Upper lobe of left lung (tissue), 6 donors: ENCODE measurements around the gene KCNQ2. TPM values are rescaled to one million over a fixed set of nuclear protein-coding genes. Genes with fewer than 3 reads are reported as not detected.
A peak's percentile ranks its signal among the peaks of the same experiment; 100 is the strongest.

Experiments
- ATAC-seq, 2 donors: fragments of 200-7000 bp; cut with Tn5 transposase; one replicate each; pipeline ENCODE4 v1.9.1; 2022; ENCODE audit warnings: mild to moderate bottlenecking in 2 of 2, moderate library complexity in 2 of 2; ENCODE audit not compliant: low FRiP score in 2 of 2
- DNase-seq, 2 donors: peaks; one replicate each; pipeline ENCODE4 v3.0.0-alpha.2; 2019 to 2020
- H3K27ac ChIP-seq, 4 donors: fragments of 200-600 bp; sonication (generic); one replicate each; pipeline ENCODE4 v1.5.1; 2016 to 2019
- H3K27me3 ChIP-seq, 4 donors: fragments of 200-600 bp; sonication (generic); one replicate each; pipeline ENCODE4 v1.5.1; 2017 to 2019
- H3K36me3 ChIP-seq, 4 donors: fragments of 200-600 bp; sonication (generic); one replicate each; pipeline ENCODE4 v1.5.1; 2016 to 2019
- H3K4me1 ChIP-seq, 4 donors: fragments of 200-600 bp; sonication (generic); one replicate each; pipeline ENCODE4 v1.5.1; 2018 to 2019
- H3K4me3 ChIP-seq, 4 donors: fragments of 200-600 bp; sonication (generic); one replicate each; pipeline ENCODE4 v1.5.1; 2017 to 2019; ENCODE audit warnings: mild to moderate bottlenecking in 2 of 4, moderate library complexity in 1 of 4
- H3K9me3 ChIP-seq, 4 donors: fragments of 200-600 bp; sonication (generic); one replicate each; pipeline ENCODE4 v1.5.1; 2018 to 2019
- CTCF ChIP-seq, 6 experiments: fragments of 450-650 bp in 4 of 6; fragments of 200-600 bp in 2 of 6; sonication (generic) in 2 of 6; IDR thresholded peaks; one replicate each; pipeline ENCODE4 v1.5.1; 2016 to 2019; ENCODE audit warnings: antibody characterized with exemption in 6 of 6
- EP300 ChIP-seq, 4 donors: sonication (generic); formaldehyde crosslinking; IDR thresholded peaks; one replicate each; pipeline ENCODE4 v1.5.1; 2017; ENCODE audit warnings: antibody characterized with exemption in 4 of 4, control low read depth in 2 of 4
- POLR2A ChIP-seq, 4 donors: fragments of 450-650 bp; IDR thresholded peaks; one replicate each; pipeline ENCODE4 v1.5.1; 2016 to 2017; ENCODE audit warnings: antibody characterized with exemption in 4 of 4, mild to moderate bottlenecking in 2 of 4
- POLR2AphosphoS5 ChIP-seq, 2 donors: sonication (generic); formaldehyde crosslinking; IDR thresholded peaks; one replicate each; pipeline ENCODE4 v1.5.1; 2017; ENCODE audit warnings: antibody characterized with exemption in 2 of 2
- WGBS, 2 donors: methylation state at CpG; one replicate each; pipeline ENCODE4 v1.1.5; 2017 to 2018; 5-methylcytosine and 5-hydroxymethylcytosine counted together
- total RNA-seq, 6 donors: library from RNA; depleted of rRNA in 4 of 6; stranded (reverse); fragments of >200 nt in 4 of 6; gene quantifications; one replicate each; pipeline versions ENCODE4 v1.1.0 to v1.2.1, GENCODE V29; 2016 to 2021
- donor health status: DM: no; HTN: no; CAD: no; lungs with moderate emphysema.
- donor health status: DM: no; HTN: yes; CAD: no; lungs with severe emphysema.

KCNQ2 gene
- total RNA-seq, 6 donors from 2014 or later: 0.66 TPM; not detected in 5

GRCh38 chr20:63394920-63395455 is 77.5 kb downstream of the KCNQ2 start:
- 74 to 78% methylated on average over 15 to 22 of the region's 22 CpGs for WGBS, 2 donors
- DNase-seq: peak in 1 of 2 donors; percentile 60
- ATAC-seq: no peak
- Histone ChIP-seq H3K27ac (no peak overlapping the region), H3K9me3 (no peaks in the 10 kb centered on the region), H3K4me3 (no peak overlapping the region), H3K36me3 (no peaks in the 10 kb centered on the region), H3K27me3 (no peaks in the 10 kb centered on the region), H3K4me1 (no peaks in the 10 kb centered on the region)
- TF ChIP-seq POLR2AphosphoS5 (IDR thresholded peaks at IDR 0.05): no peak
- no peak for TF ChIP-seq EP300 (IDR thresholded peaks at IDR 0.05)
- TF ChIP-seq CTCF (IDR thresholded peaks at IDR 0.05): no peak
- TF ChIP-seq POLR2A (IDR thresholded peaks at IDR 0.05): no peak

GRCh38 chr20:63394069-63394919 is 78.2 kb downstream of the KCNQ2 start:
- H3K4me1 ChIP-seq: no peaks in the 10 kb centered on the region
- no peak for ATAC-seq
- no peaks in the 10 kb centered on the region for H3K27me3 ChIP-seq
- TF ChIP-seq CTCF (IDR thresholded peaks at IDR 0.05): no peak
- TF ChIP-seq POLR2AphosphoS5 (IDR thresholded peaks at IDR 0.05): no peak
- H3K36me3 ChIP-seq: no peaks in the 10 kb centered on the region
- no peak overlapping the region for H3K4me3 ChIP-seq
- DNase-seq: peak in 1 of 2 donors; percentile 62
- no peaks in the 10 kb centered on the region for H3K9me3 ChIP-seq
- WGBS, 2 donors: 30% methylated on average over 5 to 29 of the region's 32 CpGs
- no peak overlapping the region for H3K27ac ChIP-seq

GRCh38 chr20:63393566-63393965 is 78.9 kb downstream of the KCNQ2 start:
- DNase-seq: no peak
- H3K27me3 ChIP-seq: no peaks in the 10 kb centered on the region
- H3K4me3 ChIP-seq: no peak overlapping the region
- H3K36me3 ChIP-seq: no peaks in the 10 kb centered on the region
- TF ChIP-seq EP300 (IDR thresholded peaks at IDR 0.05): no peak
- TF ChIP-seq CTCF (IDR thresholded peaks at IDR 0.05): no peak
- no peak for TF ChIP-seq POLR2AphosphoS5 (IDR thresholded peaks at IDR 0.05)
- TF ChIP-seq POLR2A (IDR thresholded peaks at IDR 0.05): no peak
- WGBS, 2 donors: 89% methylated on average over 7 to 15 of the region's 17 CpGs
- H3K4me1 ChIP-seq: no peaks in the 10 kb centered on the region
- ATAC-seq: no peak
- H3K9me3 ChIP-seq: no peaks in the 10 kb centered on the region
- H3K27ac ChIP-seq: no peak overlapping the region

GRCh38 chr20:63392465-63393365 is 79.7 kb downstream of the KCNQ2 start:
- H3K36me3 ChIP-seq: no peaks in the 10 kb centered on the region
- DNase-seq: peak in 1 of 2 donors; percentile 39
- no peaks in the 10 kb centered on the region for H3K9me3 ChIP-seq
- no peaks in the 10 kb centered on the region for H3K27me3 ChIP-seq
- no peak for ATAC-seq
- no peak overlapping the region for H3K27ac ChIP-seq
- no peak for TF ChIP-seq POLR2A (IDR thresholded peaks at IDR 0.05)
- TF ChIP-seq EP300 (IDR thresholded peaks at IDR 0.05): no peak
- no peak for TF ChIP-seq POLR2AphosphoS5 (IDR thresholded peaks at IDR 0.05)
- no peak for TF ChIP-seq CTCF (IDR thresholded peaks at IDR 0.05)
- H3K4me3 ChIP-seq: no peak overlapping the region
- no peaks in the 10 kb centered on the region for H3K4me1 ChIP-seq
- 86 to 89% methylated on average over 14 to 16 of the region's 17 CpGs for WGBS, 2 donors
